HCT116 (cell line): ENCODE results near the gene PACSIN2. TPM values are rescaled to one million over a fixed set of nuclear protein-coding genes. Genes with fewer than 3 reads are reported as not detected.

ENCODE experiments used
- ATAC-seq: fragments of 200-7000 bp; cut with Tn5 transposase; 2 replicates; pipeline ENCODE4 v1.9.1; 2020; ENCODE audit warnings: mild to moderate bottlenecking, moderate library complexity
- BruUV-seq: library from RNA; stranded (reverse); fragments of 400-500 nt; replicated peaks from 2 replicates; lab custom pipeline; 2021; lab: Mats Ljungman, UMichigan
- CTCF ChIA-PET: fragments of 300-600 bp; sonication (Branson Sonifier 250); formaldehyde crosslinking; loops from one replicate; lab custom pipeline; 2021; ENCODE audit warnings: antibody characterized with exemption; lab: Charles Lee
- POLR2A ChIA-PET: fragments of 300-600, 350-600 bp; sonication (Branson Sonifier 250); formaldehyde crosslinking; loops from one replicate; lab custom pipeline; 2021; ENCODE audit warnings: antibody characterized with exemption; lab: Charles Lee
- RAD21 ChIA-PET, 2 experiments: fragments of 300-600 bp; sonication (Branson Sonifier 250); formaldehyde crosslinking; loops; one replicate each; lab custom pipeline; 2023; ENCODE audit warnings: low total read pairs in 2 of 2; ENCODE audit not compliant: uncharacterized antibody in 2 of 2, unreplicated experiment in 2 of 2, low non-redundant PET in 1 of 2; lab: Charles Lee
- DNase-seq: peaks from one replicate; pipeline ENCODE4 v3.0.0-alpha.2; 2010; ENCODE audit warnings: low read depth, low spot score
- H2AFZ ChIP-seq: fragments of 200-600 bp; shearing (Covaris generic), sonication (generic); 2 replicates; pipeline ENCODE4 v1.6.1; 2017; ENCODE audit warnings: low read depth, mixed run types, mixed read lengths, antibody characterized with exemption, low read length; ENCODE audit not compliant: poor library complexity, severe bottlenecking
- H3K27ac ChIP-seq: 2 replicates; pipeline ENCODE4 v1.5.1; 2012; ENCODE audit warnings: low read depth, low read length
- H3K27me3 ChIP-seq: fragments of 200-600 bp; sonication (generic); 2 replicates; pipeline ENCODE4 v1.6.1; 2016; ENCODE audit warnings: mixed run types, low read length, mixed read lengths; ENCODE audit not compliant: insufficient read depth
- H3K36me3 ChIP-seq, 2 experiments: fragments of 200-500 bp in 1 of 2; fragments of 200-600 bp in 1 of 2; sonication (Bioruptor generic) in 1 of 2; sonication (generic) in 1 of 2; 2 replicates each; pipeline versions ENCODE4 v1.5.1 to v1.6.1; 2014 to 2016; ENCODE audit warnings: low read length in 2 of 2, inconsistent platforms in 1 of 2, mixed read lengths in 1 of 2, mixed run types in 1 of 2; ENCODE audit not compliant: insufficient read depth in 2 of 2, control insufficient read depth in 1 of 2
- H3K4me1 ChIP-seq, 2 experiments: fragments of 200-600 bp in 1 of 2; sonication (generic) in 1 of 2; 2 replicates each; pipeline versions ENCODE4 v1.5.1 to v1.6.1; 2012 to 2017; ENCODE audit warnings: low read length in 2 of 2, inconsistent platforms in 1 of 2, mild to moderate bottlenecking in 1 of 2, mixed read lengths in 1 of 2, mixed run types in 1 of 2, moderate library complexity in 1 of 2; ENCODE audit not compliant: insufficient read depth in 2 of 2, control insufficient read depth in 1 of 2
- H3K4me2 ChIP-seq: fragments of 200-600 bp; sonication (generic); 2 replicates; pipeline ENCODE4 v1.6.1; 2017; ENCODE audit warnings: mixed run types, low read length, mixed read lengths
- H3K4me3 ChIP-seq, 2 experiments: fragments of 200-600 bp in 1 of 2; sonication (generic) in 1 of 2; replicated peaks in 1 of 2; 2 replicates each; pipeline ENCODE4 v1.5.1; 2011 to 2016; ENCODE audit warnings: low read length in 2 of 2, control low read depth in 1 of 2, low read depth in 1 of 2, mild to moderate bottlenecking in 1 of 2, mixed read lengths in 1 of 2, mixed run types in 1 of 2
- H3K79me2 ChIP-seq: fragments of 200-600 bp; sonication (generic); 2 replicates; pipeline ENCODE4 v1.6.1; 2017; ENCODE audit warnings: mild to moderate bottlenecking, mixed run types, low read length, moderate library complexity, mixed read lengths; ENCODE audit not compliant: insufficient read depth
- H3K9ac ChIP-seq: fragments of 200-600 bp; sonication (generic); 2 replicates; pipeline ENCODE4 v1.6.1; 2016; ENCODE audit warnings: low read length, mixed read lengths
- H3K9me2 ChIP-seq: fragments of 200-600 bp; sonication (generic), shearing (Covaris generic); 2 replicates; pipeline ENCODE4 v1.6.1; 2017; ENCODE audit warnings: mixed run types, mild to moderate bottlenecking, moderate library complexity; ENCODE audit not compliant: insufficient read depth
- H3K9me3 ChIP-seq, 2 experiments: fragments of 200-500 bp in 1 of 2; fragments of 200-600 bp in 1 of 2; sonication (Bioruptor generic) in 1 of 2; sonication (generic) in 1 of 2; 2 replicates each; pipeline ENCODE4 v1.6.1; 2014 to 2017; ENCODE audit warnings: low read length in 2 of 2, mixed read lengths in 2 of 2, inconsistent platforms in 1 of 2, low read depth in 1 of 2, mild to moderate bottlenecking in 1 of 2, mixed run types in 1 of 2, moderate library complexity in 1 of 2; ENCODE audit not compliant: control insufficient read depth in 1 of 2, insufficient read depth in 1 of 2
- H4K20me1 ChIP-seq: fragments of 200-600 bp; sonication (generic), shearing (Covaris generic); 2 replicates; pipeline ENCODE4 v1.6.1; 2017; ENCODE audit warnings: mixed run types, mild to moderate bottlenecking, moderate library complexity; ENCODE audit not compliant: insufficient read depth
- CBX3 ChIP-seq: IDR thresholded peaks from 2 replicates; pipeline ENCODE4 v1.6.1; 2012; ENCODE audit warnings: low read depth
- CEBPB ChIP-seq: IDR thresholded peaks from 2 replicates; pipeline ENCODE4 v1.6.1; 2012; ENCODE audit warnings: low read depth
- EGR1 ChIP-seq: IDR thresholded peaks from 2 replicates; pipeline ENCODE4 v1.6.1; 2012; ENCODE audit warnings: low read depth
- EZH2 ChIP-seq: fragments of 200-600 bp; sonication (generic); IDR thresholded peaks from 2 replicates; pipeline ENCODE4 v1.6.1; 2017; ENCODE audit warnings: antibody characterized with exemption, mixed run types
- EZH2phosphoT487 ChIP-seq: fragments of 200-600 bp; IDR thresholded peaks from 2 replicates; pipeline ENCODE4 v1.6.1; 2018; ENCODE audit warnings: antibody characterized with exemption, borderline replicate concordance
- JUND ChIP-seq: IDR thresholded peaks from 2 replicates; pipeline ENCODE4 v1.6.1; 2012
- POLR2A ChIP-seq: IDR thresholded peaks from 2 replicates; pipeline ENCODE4 v1.7.0; 2011; ENCODE audit warnings: borderline replicate concordance; ENCODE audit not compliant: insufficient read depth, insufficient read length; ENCODE audit errors: extremely low read depth
- POLR2AphosphoS5 ChIP-seq: IDR thresholded peaks from 2 replicates; pipeline ENCODE4 v1.6.1; 2011; ENCODE audit warnings: mild to moderate bottlenecking, low read depth, low read length, moderate library complexity
- RAD21 ChIP-seq: IDR thresholded peaks from 2 replicates; pipeline ENCODE4 v1.6.1; 2012; ENCODE audit warnings: low read depth, mild to moderate bottlenecking
- SP1 ChIP-seq: IDR thresholded peaks from 2 replicates; pipeline ENCODE4 v1.6.1; 2012; ENCODE audit warnings: low read depth
- SRF ChIP-seq: IDR thresholded peaks from 2 replicates; pipeline ENCODE4 v1.6.1; 2012; ENCODE audit warnings: low read depth
- intact Hi-C: fragments of 100-400 bp; cut with micrococcal nuclease; formaldehyde crosslinking; loops from 2 replicates; pipeline ENCODE4 v1.10.0; 2022
- total RNA-seq: library from RNA; stranded (reverse); gene quantifications from one replicate; pipeline ENCODE4 v1.2.1, GENCODE V29; 2021; ENCODE audit not compliant: unreplicated experiment

The PACSIN2 gene
- total RNA-seq, 1 experiment from 2014 or later: 48.2 TPM

GRCh38 chr22:42909363-42910058 is 105.4 kb downstream of the PACSIN2 start (continued):
- no peak for TF ChIP-seq EZH2phosphoT487
- no peak for TF ChIP-seq EGR1
- TF ChIP-seq JUND: no peak
- no peak for TF ChIP-seq SP1
- TF ChIP-seq RAD21: no peak

GRCh38 chr22:42908374-42908746 is 106.6 kb downstream of the PACSIN2 start:
- ChIA-PET RAD21 (no interaction called here), CTCF (no interaction called here), POLR2A (no interaction called here)
- Histone ChIP-seq H3K79me2 (no peaks in the 10 kb centered on the region; the same call in 1 of the 2 replicates), H3K36me3 (peaks cover 0 to 2% of the 10 kb centered on the region in 2 experiments; a peak in 2 of 4 replicates), H3K9me2 (no peaks in the 10 kb centered on the region), H3K4me1 (peaks cover 0 to 3% of the 10 kb centered on the region in 2 experiments; a peak in 1 of 4 replicates), H3K4me2 (no peak overlapping the region), H3K27ac (no peak overlapping the region), H2AFZ (no peak overlapping the region), H3K4me3 (no peak overlapping the region), H3K27me3 (no peaks in the 10 kb centered on the region), H3K9me3 (no peaks in the 10 kb centered on the region), H3K9ac (no peak overlapping the region), H4K20me1 (no peaks in the 10 kb centered on the region)
- no peak for ATAC-seq
- no TSS peak for BruUV-seq
- no peak for DNase-seq
- intact Hi-C loops: no loop called here
- TF ChIP-seq SRF: no peak
- TF ChIP-seq EZH2: no peak
- no peak for TF ChIP-seq POLR2AphosphoS5
- no peak for TF ChIP-seq POLR2A
- TF ChIP-seq CEBPB: no peak
- no peak for TF ChIP-seq CBX3
